Activated CD4-positive, CD25-positive, alpha-beta regulatory T cell treated with anti-CD3 and anti-CD28 coated beads, Interleukin-2, amount 50 U/mL, for 16 hours (primary cell): Measurements from ENCODE around the gene MAP3K19.
"Not testable (repeated sequence)": the region's sequence is repeated elsewhere in the genome, so short reads cannot be mapped to it uniquely, and the experiment has no call there.

Experiments
- DNase-seq: peaks from one replicate; pipeline ENCODE4 v3.0.0-alpha.2; 2020; ENCODE audit warnings: low read depth, low spot score

Gene MAP3K19

GRCh38 chr2:134980639-134981038, 66.6 kb downstream of the MAP3K19 start:
- DNase-seq, result no peak

- no peak for DNase-seq
Measured at GRCh38 chr2:134979221-134979620, 68.0 kb downstream of the MAP3K19 start.

- not testable (repeated sequence) for DNase-seq
Measured at GRCh38 chr2:134977104-134977503, 70.1 kb downstream of the MAP3K19 start.

- DNase-seq, result no peak
Measured at GRCh38 chr2:134976074-134976702, 71.1 kb downstream of the MAP3K19 start.

- no peak for DNase-seq
Measured at GRCh38 chr2:134975281-134976009, 71.8 kb downstream of the MAP3K19 start.

GRCh38 chr2:134973241-134974138, 73.8 kb downstream of the MAP3K19 start:
- DNase-seq, result no peak

GRCh38 chr2:134967166-134967565, 80.1 kb downstream of the MAP3K19 start:
- DNase-seq, result not testable (repeated sequence)

GRCh38 chr2:134957477-134957876, 89.8 kb downstream of the MAP3K19 start:
- DNase-seq, result no peak

- DNase-seq, result no peak
Measured at GRCh38 chr2:134955744-134956143, 91.5 kb downstream of the MAP3K19 start.

- DNase-seq, result no peak
Measured at GRCh38 chr2:134954065-134954464, 93.2 kb downstream of the MAP3K19 start.

GRCh38 chr2:134952608-134953007, 94.6 kb downstream of the MAP3K19 start:
- DNase-seq, result no peak

- DNase-seq, result no peak
Measured at GRCh38 chr2:134950886-134951285, 96.4 kb downstream of the MAP3K19 start.

GRCh38 chr2:134949981-134950708, 97.1 kb downstream of the MAP3K19 start:
- no peak for DNase-seq

GRCh38 chr2:134946073-134946472, 101.2 kb downstream of the MAP3K19 start:
- no peak for DNase-seq

GRCh38 chr2:134944975-134945374, 102.3 kb downstream of the MAP3K19 start:
- no peak for DNase-seq

GRCh38 chr2:134943540-134943939, 103.7 kb downstream of the MAP3K19 start:
- no peak for DNase-seq

GRCh38 chr2:134936691-134937090, 110.6 kb downstream of the MAP3K19 start:
- DNase-seq, result no peak

- no peak for DNase-seq
Measured at GRCh38 chr2:134934641-134935040, 112.6 kb downstream of the MAP3K19 start.

GRCh38 chr2:134934150-134934549, 113.1 kb downstream of the MAP3K19 start:
- no peak for DNase-seq

GRCh38 chr2:134933732-134934131, 113.5 kb downstream of the MAP3K19 start:
- DNase-seq, result no peak

GRCh38 chr2:134932864-134933526, 114.3 kb downstream of the MAP3K19 start:
- DNase-seq, result no peak
